HG03442 (cell line): ENCODE data around the gene FLYWCH1.

Experiments used
- ATAC-seq: cut with Tn5 transposase; IDR thresholded peaks from one replicate; pipeline ENCODE4 v1.9.1; 2021; ENCODE audit warnings: mild to moderate bottlenecking, moderate library complexity; ENCODE audit not compliant: unreplicated experiment

FLYWCH1 gene

DNA sequence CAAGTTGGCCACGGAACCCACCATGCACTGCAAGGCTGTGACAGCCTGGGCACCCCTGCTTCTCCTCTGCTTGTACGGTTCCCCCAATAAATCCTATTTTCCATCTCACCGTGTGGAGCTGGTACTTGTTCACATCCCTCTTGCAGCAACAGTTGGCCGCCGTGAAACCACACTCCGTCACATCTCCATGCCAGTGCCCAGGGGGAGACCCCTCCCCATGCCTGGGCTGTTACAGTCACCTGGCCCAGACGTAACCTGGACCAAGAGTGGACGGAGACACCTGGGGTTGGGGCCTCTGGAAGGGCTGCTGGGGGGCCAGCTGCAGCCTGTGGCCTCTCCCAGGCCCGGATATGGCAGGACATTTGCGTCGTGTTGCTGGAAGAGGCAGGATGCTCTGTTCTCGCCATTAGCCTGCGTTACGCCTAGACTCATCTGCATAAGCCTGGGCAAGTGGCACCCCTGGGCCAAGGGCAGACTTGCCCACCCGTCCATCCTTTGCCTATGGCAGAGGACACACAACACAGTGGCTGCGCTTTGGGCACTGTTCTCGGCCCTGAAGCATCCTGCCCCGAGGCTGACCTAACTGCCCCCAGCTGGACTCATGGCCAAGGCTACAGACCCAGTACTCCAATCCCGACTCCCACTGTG is 38.1 kb downstream of the FLYWCH1 start:
- no peak for ATAC-seq

- ATAC-seq: no peak
Measured at GRCh38 chr16:2950353-2950724, 38.6 kb downstream of the FLYWCH1 start.

DNA sequence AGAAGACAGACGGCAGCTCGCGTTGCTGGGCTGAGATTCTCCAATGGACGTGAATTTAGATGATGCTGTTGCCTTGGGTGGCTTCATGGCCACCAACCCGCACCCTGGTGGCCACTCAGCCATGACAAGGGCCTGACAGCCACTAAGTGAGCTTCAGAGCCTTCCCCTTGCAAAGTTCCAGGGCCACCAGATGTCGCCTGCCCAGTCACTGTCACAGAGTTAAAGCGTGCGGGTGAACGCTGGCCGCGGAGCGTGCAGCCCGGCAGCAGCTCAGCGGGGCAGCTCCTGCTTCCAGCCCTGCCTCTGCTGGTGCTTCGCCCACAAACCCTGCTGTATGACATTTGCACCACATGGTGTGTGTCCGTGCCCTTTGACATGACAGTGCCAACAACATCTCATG is 39.0 kb downstream of the FLYWCH1 start:
- ATAC-seq: no peak

GRCh38 chr16:2952679-2953078 is 40.9 kb downstream of the FLYWCH1 start:
- no peak for ATAC-seq

- ATAC-seq: no peak
Measured at GRCh38 chr16:2953706-2954627, 42.2 kb downstream of the FLYWCH1 start.

DNA sequence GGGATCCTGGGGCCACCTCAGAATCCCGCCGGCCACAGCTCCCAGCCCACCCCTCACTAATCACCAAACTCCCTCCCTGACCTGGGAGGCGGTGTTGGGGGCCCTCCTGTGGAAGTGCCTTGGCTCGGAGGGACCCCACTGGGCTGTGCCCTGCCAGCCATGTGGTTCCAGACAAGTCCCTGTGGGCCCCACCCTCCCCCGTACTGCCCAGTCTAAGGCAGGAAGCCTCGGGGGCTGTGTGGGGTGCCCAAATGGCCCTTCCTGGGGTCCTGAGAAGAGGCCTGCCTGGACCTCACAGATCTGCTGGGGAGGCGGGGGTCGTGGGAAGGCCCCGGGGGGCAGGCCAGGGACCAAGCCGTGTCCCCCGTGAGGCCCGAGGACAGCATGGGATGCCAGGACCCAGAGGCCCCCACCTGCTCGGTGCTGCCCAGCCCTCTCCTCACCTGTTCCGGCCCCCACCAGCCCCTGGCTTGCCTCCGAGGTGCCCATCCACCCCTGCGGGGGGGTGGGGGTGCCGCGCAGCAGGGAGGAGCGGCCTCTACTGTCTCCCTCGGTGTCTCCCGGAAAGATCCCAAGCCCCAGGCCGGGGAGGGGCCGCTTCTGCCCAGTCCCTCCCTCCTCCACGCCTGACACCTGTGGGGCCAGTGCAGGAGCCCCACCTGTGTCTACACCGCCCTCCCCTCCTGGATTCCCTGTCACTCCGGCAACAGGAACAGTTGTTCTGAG is 43.1 kb downstream of the FLYWCH1 start:
- ATAC-seq: no peak

DNA sequence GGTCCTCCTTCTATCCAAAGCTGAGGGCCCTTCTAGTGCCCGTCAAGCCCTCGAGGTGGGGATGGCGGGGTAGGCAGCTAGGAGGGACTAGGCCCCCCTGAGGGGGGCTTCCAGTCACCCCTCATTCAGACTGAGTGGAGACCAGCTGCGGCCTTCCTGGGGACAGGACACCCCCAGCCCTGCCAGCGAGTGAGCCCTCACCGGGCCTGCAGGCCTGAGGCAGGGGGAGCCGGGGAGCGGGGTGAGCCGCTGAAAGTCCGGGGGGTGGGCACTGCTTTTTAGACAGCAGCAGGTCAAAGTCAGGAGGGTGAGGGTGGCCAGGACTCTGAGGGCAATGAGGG is 43.7 kb downstream of the FLYWCH1 start:
- ATAC-seq: no peak

- no peak for ATAC-seq
Measured at GRCh38 chr16:2955779-2956578, 44.2 kb downstream of the FLYWCH1 start.

DNA sequence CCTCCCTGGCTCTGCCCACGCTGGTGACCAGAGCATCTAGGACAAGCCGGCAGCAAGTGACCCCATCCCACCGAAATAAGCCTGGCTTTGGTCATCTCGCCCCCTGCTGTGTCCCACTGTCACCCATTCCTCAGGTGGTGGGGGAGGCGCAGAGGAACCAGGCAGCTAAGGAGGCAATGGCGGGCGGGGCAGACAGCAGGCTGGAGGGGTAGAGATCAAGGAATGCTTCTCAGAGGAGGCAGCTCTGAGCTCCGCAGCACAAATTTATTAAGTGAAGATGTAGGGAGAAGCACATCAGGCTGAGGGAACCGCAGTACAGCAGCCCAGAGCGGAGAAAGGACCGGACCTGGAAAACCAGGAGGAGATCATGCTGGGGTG is 44.8 kb downstream of the FLYWCH1 start:
- no peak for ATAC-seq

DNA sequence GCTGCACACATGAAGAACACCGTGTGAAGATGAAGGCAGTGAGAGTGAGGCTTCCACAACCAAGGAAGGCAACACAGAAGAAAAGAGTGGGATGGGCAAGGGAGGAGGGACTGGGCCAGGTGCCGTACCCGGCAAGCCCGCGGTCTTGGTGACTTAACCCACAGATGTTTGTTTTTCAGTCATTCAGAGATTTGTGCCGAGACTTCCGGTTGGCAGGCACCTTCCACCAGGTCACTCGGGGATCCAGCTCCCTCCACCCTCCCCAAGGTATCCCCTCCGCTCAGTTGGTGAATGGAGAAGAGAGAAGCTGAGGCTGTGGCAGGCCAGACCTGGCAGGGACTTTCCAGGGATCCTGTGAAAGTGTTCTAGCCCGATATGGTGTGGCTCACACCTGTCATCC is 47.5 kb downstream of the FLYWCH1 start:
- no peak for ATAC-seq

DNA sequence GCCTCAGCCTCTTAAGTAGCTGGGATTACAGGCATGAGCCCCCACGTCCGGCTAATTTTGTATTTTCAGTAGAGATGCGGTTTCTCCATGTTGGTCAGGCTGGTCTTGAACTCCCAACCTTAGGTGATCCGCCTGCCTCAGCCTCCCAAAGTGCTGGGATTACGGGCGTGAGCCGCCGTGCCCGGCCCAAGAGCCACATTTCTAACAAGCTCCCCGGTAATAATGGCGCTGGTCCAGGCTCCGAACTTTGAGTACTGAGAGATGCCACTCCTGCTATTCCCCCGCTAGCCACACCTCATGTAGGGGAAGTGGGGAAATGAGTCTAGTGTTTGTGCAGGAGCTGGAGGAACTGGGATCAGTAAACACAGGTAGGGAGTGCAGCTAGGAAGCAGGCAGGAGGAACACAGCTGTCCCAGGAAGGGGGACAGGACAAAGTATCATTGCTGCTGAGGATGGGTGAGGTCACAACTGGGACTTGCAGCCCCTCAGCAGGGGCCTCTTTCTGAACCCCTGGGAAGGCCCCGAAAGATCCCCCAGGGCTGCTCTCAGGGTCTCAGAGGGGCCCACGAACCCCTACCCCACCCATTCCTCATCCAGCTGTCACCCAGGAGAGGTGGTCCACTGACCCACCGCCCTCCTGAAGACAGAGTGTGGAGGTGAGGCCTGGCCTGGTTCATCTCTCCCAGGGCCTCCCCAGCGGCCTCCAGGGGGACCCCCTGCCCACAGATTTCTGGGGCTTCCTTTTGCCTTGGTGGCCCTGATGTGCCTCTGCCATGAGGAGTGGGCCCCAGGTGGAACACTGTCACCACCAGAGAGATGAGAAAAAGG is 48.7 kb downstream of the FLYWCH1 start:
- no peak for ATAC-seq

DNA sequence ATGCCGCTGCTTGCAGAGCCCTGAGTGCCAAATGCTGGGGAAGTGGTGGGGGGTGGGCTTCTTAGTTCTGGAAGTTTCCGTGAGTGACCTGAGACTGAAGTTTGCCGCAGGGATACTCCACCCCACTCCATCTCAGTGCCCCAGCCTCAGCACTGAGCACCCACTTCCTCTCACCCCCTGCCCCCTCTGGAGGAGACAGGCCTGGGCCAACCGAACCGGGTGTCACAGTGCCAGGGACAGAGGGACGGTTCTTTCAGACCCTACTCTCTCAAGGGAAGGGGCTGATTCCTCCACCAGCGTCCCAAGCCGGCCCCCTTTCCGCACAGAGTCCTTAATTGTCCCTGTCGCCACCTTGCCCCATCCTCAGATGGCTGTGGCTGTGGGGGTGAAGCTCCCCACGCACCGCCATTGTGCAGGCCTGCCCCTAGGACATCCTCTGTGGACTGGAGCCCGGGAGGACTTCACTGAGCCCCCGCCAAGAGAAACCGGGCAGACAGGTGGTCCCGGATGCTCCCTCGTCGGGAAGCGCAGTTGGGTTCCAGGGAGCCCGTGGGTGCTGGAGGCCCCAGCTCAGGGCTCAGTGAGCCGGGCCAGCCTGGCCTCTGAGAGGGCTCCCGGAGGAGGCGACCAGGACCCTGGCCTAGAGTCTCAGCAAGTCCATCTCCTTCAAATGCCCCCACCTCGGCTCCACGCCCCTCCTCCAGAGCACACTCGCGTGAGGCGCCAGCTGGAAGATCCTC is 50.8 kb downstream of the FLYWCH1 start:
- no peak for ATAC-seq

- no peak for ATAC-seq
Measured at GRCh38 chr16:2963074-2963722, 51.5 kb downstream of the FLYWCH1 start.

DNA sequence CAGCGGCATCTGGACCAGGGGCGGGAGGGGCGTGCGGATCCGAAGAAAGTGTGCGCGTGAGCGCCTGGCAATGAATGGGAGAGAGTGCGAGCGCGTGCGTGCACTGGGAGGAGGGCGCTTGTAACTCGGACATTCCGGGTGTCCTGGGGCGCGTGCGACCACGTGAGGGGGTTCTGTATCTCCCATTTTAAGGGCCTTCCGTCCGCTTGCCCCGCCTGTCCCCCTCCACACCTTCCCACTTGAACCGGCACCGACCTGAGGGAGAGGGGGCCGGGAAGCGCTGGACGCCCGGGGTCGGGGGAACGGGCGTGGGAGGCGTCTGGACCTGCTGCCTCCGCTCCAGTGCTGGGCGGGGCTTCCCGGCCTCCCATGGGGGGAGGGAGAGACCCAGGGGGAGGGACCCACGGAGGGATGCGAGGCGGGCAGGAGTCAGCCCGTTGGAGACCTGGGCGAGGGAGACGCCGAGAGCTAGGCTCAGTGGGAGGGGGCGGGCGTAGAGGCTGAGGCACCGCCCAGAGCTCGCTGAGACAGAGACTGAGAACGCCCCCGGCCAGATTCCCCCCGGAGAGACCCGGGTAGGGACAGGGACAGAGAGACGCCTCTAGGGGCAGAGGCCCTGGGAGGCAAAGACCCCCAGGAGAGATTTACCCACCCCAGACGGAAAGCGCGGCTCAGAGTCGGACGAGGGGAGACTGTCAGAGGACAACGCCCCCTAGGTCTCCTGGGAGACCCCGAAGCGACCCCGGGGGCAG is 52.2 kb downstream of the FLYWCH1 start, which contains the start of gene KREMEN2:
Gene KREMEN2 (plus strand): TSS at position 553 of the 752 bp plus-strand sequence. CDS start 246 bp downstream, outside the sequence.
- no peak for ATAC-seq

DNA sequence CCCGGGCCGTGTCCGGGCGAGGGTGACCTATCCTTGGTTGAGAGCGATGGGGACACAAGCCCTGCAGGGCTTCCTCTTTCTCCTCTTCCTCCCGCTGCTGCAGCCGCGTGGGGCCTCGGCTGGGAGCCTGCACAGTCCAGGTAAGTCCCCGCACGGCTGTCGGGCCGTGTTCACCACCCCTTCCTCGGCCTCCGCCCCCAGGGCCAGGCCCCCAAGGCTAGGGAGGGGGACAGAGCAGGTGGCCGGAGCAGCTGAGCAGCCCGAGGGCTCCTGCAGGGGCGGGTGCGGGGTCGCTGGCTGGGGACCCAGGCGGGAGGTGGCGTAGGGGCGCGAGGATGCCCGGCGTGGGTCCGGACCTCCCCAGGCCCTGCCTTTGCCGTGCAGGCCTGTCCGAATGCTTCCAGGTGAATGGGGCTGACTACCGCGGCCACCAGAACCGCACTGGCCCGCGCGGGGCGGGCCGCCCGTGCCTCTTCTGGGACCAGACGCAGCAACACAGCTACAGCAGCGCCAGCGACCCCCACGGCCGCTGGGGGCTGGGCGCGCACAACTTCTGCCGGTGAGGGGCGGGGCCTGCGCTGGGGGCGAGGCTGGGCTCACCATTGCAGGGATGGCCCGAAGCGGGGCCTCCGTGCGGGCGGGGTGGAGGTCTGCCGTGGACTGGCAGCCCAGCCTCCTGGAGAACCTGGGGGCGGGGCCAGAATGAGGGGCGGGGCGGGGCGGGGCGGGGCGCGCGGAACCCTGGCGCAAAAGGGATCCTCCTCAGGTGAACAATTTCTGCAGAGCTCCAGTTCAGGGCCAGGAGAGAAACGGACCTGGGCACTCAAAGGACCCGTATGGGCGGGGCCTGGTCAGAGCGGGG is 53.0 kb downstream of the FLYWCH1 start:
- no peak for ATAC-seq

- no peak for ATAC-seq
Measured at GRCh38 chr16:2966043-2966807, 54.5 kb downstream of the FLYWCH1 start.
